Thymus (tissue), 11 donors: ENCODE data around the gene LGALS7. TPM values are rescaled to one million over a fixed set of nuclear protein-coding genes. Genes with fewer than 3 reads are reported as not detected.

Experiments
- DNase-seq, 9 donors: peaks; one replicate each; pipeline ENCODE4 v3.0.0-alpha.2; 2013; ENCODE audit warnings: low spot score in 9 of 9, low read depth in 6 of 9, missing footprints in 1 of 9
- H3K27ac ChIP-seq, 2 donors: one replicate each; pipeline ENCODE4 v1.5.1; 2013; ENCODE audit warnings: control low read depth in 1 of 2, low read depth in 1 of 2, low read length in 1 of 2, mild to moderate bottlenecking in 1 of 2, moderate library complexity in 1 of 2
- H3K27me3 ChIP-seq, 2 donors: one replicate each; pipeline ENCODE4 v1.5.1; 2013; ENCODE audit warnings: low read length in 1 of 2; ENCODE audit not compliant: control insufficient read depth in 2 of 2, insufficient read depth in 1 of 2
- H3K36me3 ChIP-seq, 2 donors: one replicate each; pipeline ENCODE4 v1.5.1; 2013; ENCODE audit warnings: low read length in 1 of 2, mild to moderate bottlenecking in 1 of 2, moderate library complexity in 1 of 2; ENCODE audit not compliant: control insufficient read depth in 2 of 2, insufficient read depth in 2 of 2
- H3K4me1 ChIP-seq, 2 donors: one replicate each; pipeline ENCODE4 v1.5.1; 2013; ENCODE audit warnings: low read length in 2 of 2; ENCODE audit not compliant: control insufficient read depth in 2 of 2, insufficient read depth in 2 of 2
- H3K4me3 ChIP-seq, 2 donors: one replicate each; pipeline ENCODE4 v1.5.1; 2013; ENCODE audit warnings: low read length in 2 of 2, control low read depth in 1 of 2, mild to moderate bottlenecking in 1 of 2
- H3K9me3 ChIP-seq, 2 donors: one replicate each; pipeline ENCODE4 v1.5.1; 2013; ENCODE audit warnings: low read length in 1 of 2, mild to moderate bottlenecking in 1 of 2; ENCODE audit not compliant: control insufficient read depth in 2 of 2, insufficient read depth in 1 of 2
- WGBS: extraction: QIAGEN DNeasy Blood & Tissue Kit; methylation state at CpG from one replicate; pipeline ENCODE4 v1.1.7; 2013; 5-methylcytosine and 5-hydroxymethylcytosine counted together
- polyA plus RNA-seq: library from polyadenylated mRNA; stranded (reverse); fragments of 200-250 nt; gene quantifications from one replicate; pipeline ENCODE4 v1.2.3, GENCODE V29; 2013
- total RNA-seq: library from RNA; stranded (reverse); fragments of 120-200 nt; gene quantifications from one replicate; pipeline ENCODE4 v1.2.4, GENCODE V29; 2013
- donor health status: healthy.

Gene LGALS7
- total and polyA plus RNA-seq, 2 donors: 7.0 to 129 TPM

DNA sequence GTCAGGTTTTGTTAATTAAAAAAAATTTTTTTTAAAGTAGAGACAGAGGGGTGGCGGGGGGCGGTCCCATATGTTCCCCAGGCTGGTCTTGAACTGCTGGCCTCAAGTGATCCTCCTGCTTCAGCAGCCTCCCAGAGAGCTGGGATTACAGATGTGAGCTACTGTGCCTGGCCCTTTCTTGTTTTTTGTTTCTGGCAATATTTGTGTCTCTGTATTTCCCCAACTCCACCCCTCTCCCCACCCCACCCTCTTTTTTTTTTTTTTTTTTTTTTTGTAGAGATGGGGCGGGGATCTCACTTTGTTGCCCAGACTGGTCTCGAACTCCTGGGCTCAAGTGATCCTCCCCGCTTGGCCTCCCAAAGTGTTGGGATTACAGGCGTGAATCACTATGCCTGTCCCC lies 28.4 kb downstream of the LGALS7 start:
- no peak for DNase-seq
- H3K36me3 ChIP-seq: no peaks in the 10 kb centered on the region
- 87% methylated on average over 6 of the region's 6 CpGs for WGBS

GRCh38 chr19:38744298-38744681 lies 29.0 kb downstream of the LGALS7 start, which contains the start of gene CAPN12:
TSS of gene CAPN12 (minus strand) at chr19:38744474. CDS start at chr19:38744165, 309 bp downstream.
- H3K9me3 ChIP-seq: no peaks in the 10 kb centered on the region
- no peak within 1 kb of the TSS for H3K27ac ChIP-seq
- 92% methylated on average over 10 of the region's 10 CpGs for WGBS
- no peak for DNase-seq
- no peaks in the 10 kb centered on the region for H3K27me3 ChIP-seq
- H3K36me3 ChIP-seq: no peaks in the 10 kb centered on the region
- no peaks in the 10 kb centered on the region for H3K4me1 ChIP-seq
- H3K4me3 ChIP-seq: no peak within 1 kb of the TSS

More for the DNA sequence above, 28.4 kb downstream of the LGALS7 start:
- no peaks in the 10 kb centered on the region for H3K9me3 ChIP-seq
- H3K27ac ChIP-seq: no peak overlapping the region
- no peak overlapping the region for H3K4me3 ChIP-seq
- no peaks in the 10 kb centered on the region for H3K27me3 ChIP-seq
- no peaks in the 10 kb centered on the region for H3K4me1 ChIP-seq

GRCh38 chr19:38743394-38744297 lies 29.7 kb downstream of the LGALS7 start:
- H3K4me1 ChIP-seq: no peaks in the 10 kb centered on the region
- H3K9me3 ChIP-seq: no peaks in the 10 kb centered on the region
- no peaks in the 10 kb centered on the region for H3K36me3 ChIP-seq
- H3K4me3 ChIP-seq: no peak overlapping the region
- H3K27me3 ChIP-seq: peaks cover 0 to 3% of the 10 kb centered on the region in 2 donors
- H3K27ac ChIP-seq: no peak overlapping the region
- no peak for DNase-seq
- 88% methylated on average over 20 of the region's 20 CpGs for WGBS

DNA sequence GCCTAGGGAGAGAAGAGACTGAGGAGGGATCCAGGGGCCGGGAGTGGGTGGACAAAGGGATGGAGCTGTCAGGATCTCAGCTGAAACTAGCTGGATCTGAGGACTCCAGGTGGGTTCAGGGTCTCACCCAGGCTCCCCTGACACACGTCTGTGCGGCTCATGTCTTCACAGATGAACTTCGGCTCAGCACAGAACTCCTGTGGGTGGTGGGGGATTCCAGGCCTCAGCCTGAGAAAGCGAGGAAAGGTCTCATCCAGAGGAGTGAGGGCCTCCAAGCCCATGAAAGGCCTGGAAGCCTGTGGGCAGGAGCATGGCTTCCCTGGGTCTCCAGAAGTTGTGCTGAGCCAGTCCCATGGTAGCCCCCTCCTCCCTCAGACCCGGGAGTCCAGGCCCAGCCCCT lies 30.4 kb downstream of the LGALS7 start:
- 94% methylated on average over 6 of the region's 6 CpGs for WGBS
- Histone ChIP-seq H3K4me1 (no peaks in the 10 kb centered on the region), H3K9me3 (no peaks in the 10 kb centered on the region), H3K4me3 (no peak overlapping the region), H3K36me3 (no peaks in the 10 kb centered on the region), H3K27me3 (peaks cover 5 to 10% of the 10 kb centered on the region in 2 donors), H3K27ac (no peak overlapping the region)
- DNase-seq: no peak

DNA sequence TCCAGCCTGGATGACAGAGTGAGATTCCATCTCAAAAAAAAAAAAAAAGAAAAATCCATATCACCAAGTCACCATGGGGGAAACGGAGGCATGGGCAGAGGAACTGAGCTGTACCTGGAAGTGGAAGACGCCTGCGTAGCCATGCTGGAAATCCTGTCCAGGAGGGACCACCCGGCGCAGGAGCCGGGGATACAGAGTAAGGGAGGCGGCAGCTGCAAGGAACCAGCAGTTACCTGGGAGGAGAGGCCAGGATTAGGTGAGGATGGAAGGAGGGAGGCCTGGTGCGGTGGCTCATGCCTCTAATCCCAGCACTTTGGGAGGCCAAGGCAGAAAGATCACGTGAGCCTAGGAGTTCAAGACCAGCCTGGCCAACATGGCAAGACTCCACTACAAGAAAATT lies 31.0 kb downstream of the LGALS7 start:
- no peaks in the 10 kb centered on the region for H3K36me3 ChIP-seq
- no peak overlapping the region for H3K27ac ChIP-seq
- peaks cover 9 to 16% of the 10 kb centered on the region in 2 donors for H3K27me3 ChIP-seq
- H3K9me3 ChIP-seq: no peaks in the 10 kb centered on the region
- H3K4me1 ChIP-seq: peaks cover 0 to 1% of the 10 kb centered on the region in 2 donors
- H3K4me3 ChIP-seq: no peak overlapping the region
- no peak for DNase-seq
- WGBS: 98% methylated on average over 9 of the region's 9 CpGs

GRCh38 chr19:38741670-38742069 lies 31.6 kb downstream of the LGALS7 start:
- Histone ChIP-seq H3K27me3 (peaks cover 13 to 23% of the 10 kb centered on the region in 2 donors), H3K27ac (no peak overlapping the region), H3K9me3 (no peaks in the 10 kb centered on the region), H3K4me3 (no peak overlapping the region), H3K36me3 (no peaks in the 10 kb centered on the region), H3K4me1 (peaks cover 0 to 2% of the 10 kb centered on the region in 2 donors)
- 97% methylated on average over 15 of the region's 15 CpGs for WGBS
- no peak for DNase-seq

GRCh38 chr19:38740932-38741331 lies 32.4 kb downstream of the LGALS7 start:
- 100% methylated on average over 2 of the region's 2 CpGs for WGBS
- H3K36me3 ChIP-seq: no peaks in the 10 kb centered on the region
- peaks cover 0 to 2% of the 10 kb centered on the region in 2 donors for H3K4me1 ChIP-seq
- H3K9me3 ChIP-seq: peaks cover 0 to 1% of the 10 kb centered on the region in 2 donors
- no peak overlapping the region for H3K27ac ChIP-seq
- no peak overlapping the region for H3K4me3 ChIP-seq
- no peak for DNase-seq
- H3K27me3 ChIP-seq: peaks cover 13 to 30% of the 10 kb centered on the region in 2 donors

DNA sequence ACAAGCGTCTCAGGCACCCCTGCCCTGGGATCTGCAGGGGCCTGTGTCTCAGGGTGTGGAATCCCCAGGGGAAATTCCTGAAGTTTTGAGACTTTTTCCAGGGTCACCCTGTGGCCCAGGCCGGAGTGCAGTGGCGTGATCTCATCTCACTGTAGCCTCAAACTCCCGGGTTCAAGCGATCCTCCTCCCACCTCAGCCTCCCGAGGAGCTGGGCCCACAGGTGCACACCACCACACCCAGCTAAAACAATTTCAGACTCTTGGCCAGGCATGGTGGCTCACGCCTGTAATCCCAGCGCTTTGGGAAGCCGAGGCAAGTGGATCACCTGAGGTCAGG lies 33.1 kb downstream of the LGALS7 start:
- Histone ChIP-seq H3K27ac (no peak overlapping the region), H3K4me3 (no peak overlapping the region), H3K4me1 (peaks cover 0 to 4% of the 10 kb centered on the region in 2 donors), H3K9me3 (peaks cover 0 to 2% of the 10 kb centered on the region in 2 donors), H3K36me3 (no peaks in the 10 kb centered on the region), H3K27me3 (peaks cover 15 to 34% of the 10 kb centered on the region in 2 donors)
- no peak for DNase-seq
- WGBS: 96% methylated on average over 9 of the region's 9 CpGs

DNA sequence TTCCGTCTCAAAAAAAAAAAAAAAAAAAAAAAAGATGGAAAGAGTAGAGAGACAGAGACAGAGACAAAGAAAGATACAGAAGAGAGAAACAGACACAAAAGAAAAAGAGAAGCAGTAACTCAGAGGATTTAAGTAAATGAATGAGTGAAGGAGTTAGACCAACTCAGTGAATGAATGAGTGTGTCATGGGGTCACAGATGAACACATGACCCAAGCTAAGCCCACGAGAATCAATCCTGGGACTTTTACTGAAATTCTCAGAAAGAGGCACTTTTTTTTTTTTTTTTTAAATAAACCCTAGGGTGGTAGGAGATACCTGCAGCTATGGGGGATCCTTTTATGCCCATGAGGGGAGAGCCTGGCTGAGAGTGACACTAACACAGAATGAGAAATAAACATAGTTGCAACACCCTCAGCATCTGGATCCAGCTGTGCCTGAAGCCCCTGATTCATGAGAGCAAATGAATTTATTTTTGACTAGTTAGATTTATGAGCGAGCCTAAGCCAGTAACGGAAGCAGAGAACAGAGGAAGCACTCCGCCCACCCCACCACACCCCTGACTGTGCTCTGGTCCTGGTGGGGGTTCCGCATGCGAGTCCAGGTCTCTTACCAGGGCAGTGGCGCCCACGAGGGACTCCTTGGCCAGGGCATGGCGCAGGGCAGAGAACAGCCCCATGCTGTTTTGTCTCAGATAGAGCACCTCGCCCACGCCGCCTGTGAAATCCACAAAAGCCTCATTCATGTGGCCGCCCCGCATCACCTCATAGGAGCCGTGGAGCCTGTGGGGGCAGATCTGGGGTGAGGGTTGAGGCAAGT lies 33.7 kb downstream of the LGALS7 start:
- H3K4me1 ChIP-seq: peaks cover 1 to 10% of the 10 kb centered on the region in 2 donors
- 88% methylated on average over 16 of the region's 16 CpGs for WGBS
- peaks cover 0 to 2% of the 10 kb centered on the region in 2 donors for H3K9me3 ChIP-seq
- H3K27ac ChIP-seq: no peak overlapping the region
- no peaks in the 10 kb centered on the region for H3K36me3 ChIP-seq
- DNase-seq: no peak
- H3K27me3 ChIP-seq: peaks cover 19 to 40% of the 10 kb centered on the region in 2 donors
- H3K4me3 ChIP-seq: no peak overlapping the region
